HEK293 (cell line): ENCODE measurements around the gene ESM1.
"Not testable (repeated sequence)": the region's sequence is repeated elsewhere in the genome, so short reads cannot be mapped to it uniquely, and the experiment has no call there.

Experiments used
- CTCF ChIA-PET: fragments of 350-600 bp; formaldehyde crosslinking; extraction: SDS; loops from one replicate; lab custom pipeline; 2021; ENCODE audit warnings: antibody characterized with exemption; lab: Yijun Ruan, JAX
- POLR2A ChIA-PET: fragments of 300-600 bp; formaldehyde crosslinking; extraction: SDS; loops from one replicate; lab custom pipeline; 2020; ENCODE audit warnings: antibody characterized with exemption, inconsistent platforms; lab: Yijun Ruan, JAX
- H3K27ac ChIP-seq: fragments of 200-500 bp; sonication (Bioruptor generic); 2 replicates; pipeline ENCODE4 v1.5.1; 2014; ENCODE audit warnings: low read depth, low read length, control low read depth, inconsistent platforms; ENCODE audit errors: extremely low read depth
- H3K36me3 ChIP-seq, 2 experiments: fragments of 200-500 bp in 1 of 2; sonication (Bioruptor generic) in 1 of 2; 1 replicate in 1 of 2; 2 replicates in 1 of 2; pipeline ENCODE4 v1.5.1; 2014 to 2017; ENCODE audit warnings: inconsistent platforms in 2 of 2, low read length in 2 of 2; ENCODE audit not compliant: control insufficient read depth in 2 of 2, insufficient read depth in 1 of 2
- H3K4me1 ChIP-seq: fragments of 200-500 bp; sonication (Bioruptor generic); 2 replicates; pipeline ENCODE4 v1.5.1; 2014; ENCODE audit warnings: mild to moderate bottlenecking, low read length, inconsistent platforms; ENCODE audit not compliant: control insufficient read depth, insufficient read depth
- H3K4me3 ChIP-seq: 2 replicates; pipeline ENCODE4 v1.5.1; 2011; ENCODE audit warnings: low read depth, mild to moderate bottlenecking, control low read depth, low read length, moderate library complexity
- H3K9me3 ChIP-seq: fragments of 200-500 bp; sonication (Bioruptor generic); 2 replicates; pipeline ENCODE4 v1.5.1; 2014; ENCODE audit warnings: low read depth, low read length, inconsistent platforms; ENCODE audit not compliant: control insufficient read depth, insufficient read depth
- GLI2 ChIP-seq: fragments of 450-650 bp; formaldehyde crosslinking; IDR thresholded peaks from 2 replicates; pipeline ENCODE4; 2017; ENCODE audit warnings: missing biosample characterization, missing genetic modification characterization, low read depth, borderline replicate concordance
- GLIS2 ChIP-seq: fragments of 450-650 bp; formaldehyde crosslinking; IDR thresholded peaks from 2 replicates; pipeline ENCODE4 v1.5.1; 2016; ENCODE audit warnings: missing biosample characterization, missing genetic modification characterization
- MZF1 ChIP-seq: fragments of 450-650 bp; formaldehyde crosslinking; IDR thresholded peaks from 2 replicates; pipeline ENCODE4 v1.5.1; 2017; ENCODE audit warnings: missing biosample characterization, missing genetic modification characterization, borderline replicate concordance
- PRDM1 ChIP-seq: fragments of 450-650 bp; formaldehyde crosslinking; IDR thresholded peaks from 2 replicates; pipeline ENCODE4; 2016; ENCODE audit warnings: missing biosample characterization, missing genetic modification characterization
- SALL2 ChIP-seq: fragments of 450-650 bp; formaldehyde crosslinking; IDR thresholded peaks from 2 replicates; pipeline ENCODE4 v1.5.0; 2017; ENCODE audit warnings: missing biosample characterization, mild to moderate bottlenecking, missing genetic modification characterization, borderline replicate concordance
- SCRT2 ChIP-seq: fragments of 450-650 bp; formaldehyde crosslinking; IDR thresholded peaks from 2 replicates; pipeline ENCODE4 v1.5.1; 2016; ENCODE audit warnings: missing biosample characterization, missing genetic modification characterization
- SP2 ChIP-seq: fragments of 450-650 bp; formaldehyde crosslinking; IDR thresholded peaks from 2 replicates; pipeline ENCODE4 v1.5.1; 2016; ENCODE audit warnings: missing biosample characterization, missing genetic modification characterization
- SP3 ChIP-seq: fragments of 450-650 bp; formaldehyde crosslinking; IDR thresholded peaks from 2 replicates; pipeline ENCODE4 v1.5.1; 2016; ENCODE audit warnings: missing biosample characterization, missing genetic modification characterization
- TRIM28 ChIP-seq: IDR thresholded peaks from 2 replicates; pipeline ENCODE4 v1.6.1; 2011; ENCODE audit warnings: low read length, control low read depth, borderline replicate concordance
- ZFP37 ChIP-seq: fragments of 450-650 bp; formaldehyde crosslinking; IDR thresholded peaks from 2 replicates; pipeline ENCODE4 v1.5.1; 2016; ENCODE audit warnings: missing biosample characterization, missing genetic modification characterization
- ZNF10 ChIP-seq: fragments of 450-650 bp; formaldehyde crosslinking; IDR thresholded peaks from 2 replicates; pipeline ENCODE4 v1.5.1; 2017; ENCODE audit warnings: missing biosample characterization, missing genetic modification characterization
- ZNF174 ChIP-seq: fragments of 450-650 bp; formaldehyde crosslinking; IDR thresholded peaks from 2 replicates; pipeline ENCODE4 v1.5.0; 2017; ENCODE audit warnings: missing biosample characterization, mild to moderate bottlenecking, missing genetic modification characterization
- ZNF18 ChIP-seq: fragments of 450-650 bp; formaldehyde crosslinking; IDR thresholded peaks from 2 replicates; pipeline ENCODE4 v1.5.1; 2016; ENCODE audit warnings: missing biosample characterization, missing genetic modification characterization
- ZNF184 ChIP-seq: fragments of 450-650 bp; IDR thresholded peaks from 2 replicates; pipeline ENCODE4 v1.5.1; 2018; ENCODE audit warnings: missing biosample characterization, mild to moderate bottlenecking, missing genetic modification characterization
- ZNF202 ChIP-seq: fragments of 450-650 bp; formaldehyde crosslinking; IDR thresholded peaks from 2 replicates; pipeline ENCODE4 v1.5.1; 2016; ENCODE audit warnings: missing biosample characterization, missing genetic modification characterization, borderline replicate concordance
- ZNF239 ChIP-seq: fragments of 450-650 bp; formaldehyde crosslinking; IDR thresholded peaks from 2 replicates; pipeline ENCODE4 v1.5.1; 2016; ENCODE audit warnings: missing biosample characterization, missing genetic modification characterization
- ZNF266 ChIP-seq: fragments of 450-650 bp; formaldehyde crosslinking; IDR thresholded peaks from 2 replicates; pipeline ENCODE4 v1.5.1; 2016; ENCODE audit warnings: missing biosample characterization, missing genetic modification characterization, low read depth
- ZNF302 ChIP-seq: fragments of 450-650 bp; formaldehyde crosslinking; IDR thresholded peaks from 2 replicates; pipeline ENCODE4 v1.5.1; 2016; ENCODE audit warnings: missing biosample characterization, missing genetic modification characterization, low read depth
- ZNF398 ChIP-seq: fragments of 450-650 bp; formaldehyde crosslinking; IDR thresholded peaks from 2 replicates; pipeline ENCODE4 v1.5.1; 2017; ENCODE audit warnings: missing biosample characterization, missing genetic modification characterization
- ZNF596 ChIP-seq: fragments of 450-650 bp; IDR thresholded peaks from 2 replicates; pipeline ENCODE4 v1.5.0; 2018; ENCODE audit warnings: missing biosample characterization, mild to moderate bottlenecking, missing genetic modification characterization, moderate library complexity
- ZNF621 ChIP-seq: fragments of 450-650 bp; formaldehyde crosslinking; IDR thresholded peaks from 2 replicates; pipeline ENCODE4 v1.5.1; 2017; ENCODE audit warnings: missing biosample characterization, missing genetic modification characterization
- ZNF626 ChIP-seq: fragments of 450-650 bp; sonication (Bioruptor Pico); formaldehyde crosslinking; IDR thresholded peaks from 2 replicates; pipeline ENCODE4 v1.5.1; 2018; ENCODE audit warnings: missing biosample characterization, missing genetic modification characterization, inconsistent platforms
- ZNF654 ChIP-seq: fragments of 450-650 bp; formaldehyde crosslinking; IDR thresholded peaks from 2 replicates; pipeline ENCODE4 v1.5.1; 2016; ENCODE audit warnings: low read depth, missing biosample characterization, missing genetic modification characterization
- TF ChIP-seq, protein P1 (sequence below): fragments of 450-650 bp; formaldehyde crosslinking; IDR thresholded peaks from 2 replicates; pipeline ENCODE4 v1.5.1; 2016; ENCODE audit warnings: missing biosample characterization, missing genetic modification characterization
- TF ChIP-seq, protein P2 (sequence below): fragments of 450-650 bp; IDR thresholded peaks from 2 replicates; pipeline ENCODE4 v1.5.1; 2018; ENCODE audit warnings: missing biosample characterization, missing genetic modification characterization

Gene ESM1

DNA sequence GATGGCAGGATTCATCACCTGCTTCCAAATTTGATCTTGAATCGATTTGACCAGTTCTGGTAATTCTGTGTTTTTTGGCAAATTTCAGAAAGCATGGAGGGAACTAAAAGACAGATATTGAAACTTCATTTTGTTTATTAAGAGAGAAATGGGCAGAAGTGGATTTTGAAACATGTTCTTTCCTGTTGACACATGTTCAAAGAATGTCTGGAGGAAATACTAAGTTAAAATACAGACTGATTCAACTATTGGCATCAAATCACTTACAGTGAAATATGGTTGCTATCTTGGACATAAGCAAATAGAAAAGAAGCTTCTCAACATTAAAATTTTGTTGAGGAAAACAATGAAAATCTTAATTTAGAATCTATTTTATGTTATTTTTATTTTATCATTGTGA lies 19.3 kb upstream of the ESM1 start (continued):
- TF ChIP-seq, protein P1, sequence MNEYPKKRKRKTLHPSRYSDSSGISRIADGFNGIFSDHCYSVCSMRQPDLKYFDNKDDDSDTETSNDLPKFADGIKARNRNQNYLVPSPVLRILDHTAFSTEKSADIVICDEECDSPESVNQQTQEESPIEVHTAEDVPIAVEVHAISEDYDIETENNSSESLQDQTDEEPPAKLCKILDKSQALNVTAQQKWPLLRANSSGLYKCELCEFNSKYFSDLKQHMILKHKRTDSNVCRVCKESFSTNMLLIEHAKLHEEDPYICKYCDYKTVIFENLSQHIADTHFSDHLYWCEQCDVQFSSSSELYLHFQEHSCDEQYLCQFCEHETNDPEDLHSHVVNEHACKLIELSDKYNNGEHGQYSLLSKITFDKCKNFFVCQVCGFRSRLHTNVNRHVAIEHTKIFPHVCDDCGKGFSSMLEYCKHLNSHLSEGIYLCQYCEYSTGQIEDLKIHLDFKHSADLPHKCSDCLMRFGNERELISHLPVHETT (tag by site-specific recombination): no peak
- TF ChIP-seq ZNF266 (no peak), ZNF184 (no peak), ZNF596 (no peak), ZNF202 (tag by site-specific recombination) (no peak), PRDM1 (tag by site-specific recombination) (no peak), ZNF18 (tag by site-specific recombination) (no peak), SALL2 (tag by site-specific recombination) (no peak)

DNA sequence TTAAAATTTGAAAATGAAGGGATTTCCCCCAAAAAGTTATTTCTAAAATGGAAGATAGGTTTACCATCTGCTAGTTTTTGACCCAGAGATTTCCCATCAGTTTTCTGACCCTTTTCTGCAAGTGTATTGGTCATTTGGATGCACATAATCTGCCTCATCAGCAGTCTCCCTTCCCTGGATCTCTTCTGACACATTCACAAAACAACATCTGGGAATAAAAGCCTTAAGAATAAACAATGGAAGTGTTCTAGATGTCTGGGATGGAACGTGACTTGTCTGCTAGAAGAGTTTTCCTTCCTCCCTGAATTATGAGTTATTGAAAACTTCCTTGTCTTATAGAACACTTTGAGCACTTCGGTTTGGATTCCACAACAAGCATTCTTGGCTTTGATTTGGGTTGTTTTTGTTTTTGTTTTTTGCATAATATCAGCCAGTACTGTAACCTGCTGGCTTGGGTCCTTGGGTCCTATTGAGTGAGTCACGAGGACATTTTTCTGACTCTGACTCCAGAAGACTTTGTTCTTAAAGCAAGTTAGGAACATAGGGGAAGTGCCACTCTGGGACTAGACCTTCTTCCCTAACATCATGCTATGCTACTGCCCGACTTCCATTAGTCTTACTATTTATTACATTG lies 18.2 kb upstream of the ESM1 start:
- POLR2A ChIA-PET: no interaction called here
- H3K27ac ChIP-seq: no peak overlapping the region
- H3K4me1 ChIP-seq: no peaks in the 10 kb centered on the region
- H3K4me3 ChIP-seq: no peak overlapping the region
- TF ChIP-seq ZNF174 (tag by site-specific recombination): no peak
- no peak for TF ChIP-seq ZNF654 (tag by site-specific recombination)
- no peak for TF ChIP-seq ZNF626
- no peak for TF ChIP-seq ZFP37 (tag by site-specific recombination)
- no peak for TF ChIP-seq GLI2 (tag by site-specific recombination)
- no peak for TF ChIP-seq ZNF239 (tag by site-specific recombination)
- TF ChIP-seq MZF1 (tag by site-specific recombination): no peak
- no peak for TF ChIP-seq ZNF10 (tag by site-specific recombination)
- TF ChIP-seq, protein P2, sequence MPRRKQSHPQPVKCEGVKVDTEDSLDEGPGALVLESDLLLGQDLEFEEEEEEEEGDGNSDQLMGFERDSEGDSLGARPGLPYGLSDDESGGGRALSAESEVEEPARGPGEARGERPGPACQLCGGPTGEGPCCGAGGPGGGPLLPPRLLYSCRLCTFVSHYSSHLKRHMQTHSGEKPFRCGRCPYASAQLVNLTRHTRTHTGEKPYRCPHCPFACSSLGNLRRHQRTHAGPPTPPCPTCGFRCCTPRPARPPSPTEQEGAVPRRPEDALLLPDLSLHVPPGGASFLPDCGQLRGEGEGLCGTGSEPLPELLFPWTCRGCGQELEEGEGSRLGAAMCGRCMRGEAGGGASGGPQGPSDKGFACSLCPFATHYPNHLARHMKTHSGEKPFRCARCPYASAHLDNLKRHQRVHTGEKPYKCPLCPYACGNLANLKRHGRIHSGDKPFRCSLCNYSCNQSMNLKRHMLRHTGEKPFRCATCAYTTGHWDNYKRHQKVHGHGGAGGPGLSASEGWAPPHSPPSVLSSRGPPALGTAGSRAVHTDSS: no peak
- TF ChIP-seq ZNF621 (tag by site-specific recombination): no peak
- TF ChIP-seq ZNF302 (tag by site-specific recombination): no peak
- no peak for TF ChIP-seq TRIM28
- TF ChIP-seq SP3 (tag by site-specific recombination): no peak
- no peak for TF ChIP-seq SCRT2 (tag by site-specific recombination)
- no peak for TF ChIP-seq GLIS2 (tag by site-specific recombination)
- no peak for TF ChIP-seq ZNF398 (tag by site-specific recombination)
- no peak for TF ChIP-seq SP2 (tag by site-specific recombination)
- TF ChIP-seq, all 188 proteins: peak for 0
- Histone ChIP-seq H3K9me3 (no peaks in the 10 kb centered on the region), H3K36me3 (no peaks in the 10 kb centered on the region)
- CTCF ChIA-PET: no interaction called here

DNA sequence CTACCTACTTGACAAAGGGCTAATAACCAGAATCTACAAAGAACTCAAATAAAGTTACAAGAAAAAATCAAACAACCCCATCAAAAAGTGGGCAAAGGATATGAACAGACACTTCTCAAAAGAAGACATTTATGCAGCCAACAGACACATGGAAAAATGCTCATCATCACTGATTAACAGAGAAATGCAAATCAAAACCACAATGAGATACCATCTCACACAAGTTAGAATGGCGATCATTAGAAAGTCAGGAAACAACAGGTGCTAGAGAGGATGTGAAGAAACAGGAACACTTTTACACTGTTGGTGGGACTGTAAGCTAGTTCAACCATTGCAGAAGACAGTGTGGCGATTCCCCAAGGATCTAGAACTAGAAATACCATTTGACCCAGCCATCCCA lies 16.8 kb upstream of the ESM1 start:
- H3K36me3 ChIP-seq, H3K27ac ChIP-seq, H3K4me1 ChIP-seq, POLR2A ChIA-PET, H3K4me3 ChIP-seq, H3K9me3 ChIP-seq: not testable (repeated sequence)
- CTCF ChIA-PET: interaction anchor here (0.7 kb wide), 1 partner anchor 57 kb away, joined by 3 read pairs; no protein-coding TSS in a partner anchor
